GM18951 (cell line): ENCODE measurements around the gene MKLN1.
"Not testable (repeated sequence)": the region's sequence is repeated elsewhere in the genome, so short reads cannot be mapped to it uniquely, and the experiment has no call there.

Source experiments
- POLR2A ChIP-seq: IDR thresholded peaks from 4 replicates; pipeline ENCODE4 v1.6.1; 2011; ENCODE audit warnings: mild to moderate bottlenecking; ENCODE audit not compliant: insufficient read length, insufficient read depth; ENCODE audit errors: extremely low read depth
- in situ Hi-C: fragments of 300-500 bp; cut with MboI; formaldehyde crosslinking; loops from one replicate; pipeline ENCODE4 v1.12.0; 2022; ENCODE audit warnings: low sequenced_read_pairs, mixed read lengths, inconsistent platforms; ENCODE audit not compliant: unreplicated experiment

MKLN1 gene

DNA sequence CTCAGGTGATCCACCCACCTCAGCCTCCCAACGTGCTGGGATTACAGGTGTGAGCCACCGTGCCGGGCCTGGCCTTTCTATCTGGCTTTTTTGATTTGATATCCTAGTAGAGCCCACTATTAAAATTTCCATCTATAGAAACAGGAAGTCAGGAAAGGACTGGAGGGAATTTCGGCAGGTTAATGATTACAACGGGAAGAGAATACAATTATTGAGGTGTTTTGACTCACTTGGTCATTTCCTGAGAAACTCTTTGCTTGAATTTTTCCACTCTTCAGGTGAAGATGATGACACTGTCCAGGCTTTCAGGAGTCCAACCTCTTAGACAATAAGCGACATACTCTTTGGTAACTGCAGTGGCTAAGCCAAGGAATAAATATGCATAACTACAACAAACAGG is 1.1 kb upstream of the MKLN1 start:
- no peak for TF ChIP-seq POLR2A
- in situ Hi-C loops: no loop called here

GRCh38 chr7:131327049-131327625 is 539 bp upstream of the MKLN1 start:
- no peak for TF ChIP-seq POLR2A
- in situ Hi-C loops: no loop called here

DNA sequence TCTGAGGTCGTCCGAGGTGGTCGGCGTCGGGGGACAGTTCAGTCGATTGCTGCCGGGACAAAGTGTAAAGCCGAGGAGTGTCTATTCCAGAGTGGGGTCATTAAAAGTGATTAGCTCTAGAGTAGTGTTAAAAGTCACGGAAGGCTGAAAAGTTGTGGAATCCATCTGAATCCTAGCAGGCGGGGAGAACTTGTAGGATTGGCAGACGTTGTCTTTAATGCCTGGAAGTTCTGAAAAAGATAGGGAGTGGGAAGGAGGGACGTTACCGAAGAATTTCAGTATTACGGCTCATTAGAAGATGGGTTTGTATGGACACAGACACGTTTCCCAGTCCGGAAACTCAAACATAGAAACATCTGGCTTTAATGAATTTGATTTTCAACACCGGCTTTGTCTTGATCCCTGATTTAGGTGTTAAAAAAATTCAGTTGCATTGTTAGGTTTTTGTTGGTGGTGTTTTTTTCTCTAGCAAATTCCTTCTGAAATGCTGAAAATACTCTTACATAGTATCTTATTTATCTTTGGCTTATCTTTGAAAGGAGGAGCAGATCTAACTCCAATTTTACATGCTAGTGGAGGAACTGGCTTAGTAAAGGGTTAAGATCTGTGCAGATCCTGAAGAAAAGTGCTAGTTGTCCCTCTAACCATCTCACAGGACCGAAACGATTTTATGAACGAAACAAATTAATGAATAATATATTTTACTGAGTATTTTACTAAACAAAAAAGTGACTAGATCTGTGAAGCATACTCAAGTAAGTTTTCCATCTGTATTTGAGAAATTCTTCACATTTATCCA is 900 bp downstream of the MKLN1 start:
- in situ Hi-C loops: no loop called here
- TF ChIP-seq POLR2A: no peak

GRCh38 chr7:131329176-131329570 is 1.5 kb downstream of the MKLN1 start:
- no peak for TF ChIP-seq POLR2A
- in situ Hi-C loops: no loop called here

DNA sequence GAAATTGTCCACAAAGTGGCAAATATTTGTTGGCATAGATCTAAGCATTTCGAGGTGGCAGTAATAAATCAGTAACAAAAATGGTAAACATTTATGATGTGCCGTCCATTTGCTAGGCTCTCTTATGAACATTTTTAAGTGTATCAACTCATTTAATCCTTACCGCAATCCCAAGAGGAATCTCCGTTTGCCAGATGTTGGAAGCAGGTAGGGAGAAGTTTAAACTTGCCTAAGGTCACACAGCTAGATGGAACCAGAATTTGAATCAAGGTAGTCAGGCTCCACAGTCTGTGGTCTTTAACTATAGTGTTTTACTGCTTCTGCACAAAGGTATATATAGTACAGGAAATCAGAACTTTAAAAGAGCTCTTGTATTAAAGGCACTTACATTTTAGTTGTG is 2.6 kb downstream of the MKLN1 start:
- in situ Hi-C loops: no loop called here
- no peak for TF ChIP-seq POLR2A

- in situ Hi-C loops: no loop called here
Measured at GRCh38 chr7:131331806-131332205, 4.1 kb downstream of the MKLN1 start.

DNA sequence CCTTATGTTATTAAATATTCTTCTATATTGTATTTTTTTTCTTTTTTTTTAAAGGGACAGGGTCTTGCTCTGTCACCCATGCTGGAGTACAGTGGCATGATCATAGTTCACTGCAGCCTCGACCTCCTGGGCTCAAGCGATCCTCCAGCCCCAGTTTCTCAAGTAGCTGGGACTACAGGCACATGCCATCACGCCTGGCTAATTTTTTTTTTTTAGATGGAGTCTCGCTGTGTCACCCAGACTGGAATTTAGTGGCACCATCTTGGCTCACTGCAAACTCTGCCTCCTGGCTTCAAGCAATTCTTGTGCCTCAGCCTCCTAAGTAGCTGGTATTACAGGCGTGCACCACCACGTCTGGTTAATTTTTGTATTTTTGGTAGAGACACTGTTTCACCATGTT is 5.1 kb downstream of the MKLN1 start:
- in situ Hi-C loops: not testable (repeated sequence)

More at GRCh38 chr7:131331806-131332205, 4.1 kb downstream of the MKLN1 start:
- TF ChIP-seq POLR2A: no peak

GRCh38 chr7:131335639-131336381 is 8.1 kb downstream of the MKLN1 start:
- no peak for TF ChIP-seq POLR2A
- in situ Hi-C loops: no loop called here

DNA sequence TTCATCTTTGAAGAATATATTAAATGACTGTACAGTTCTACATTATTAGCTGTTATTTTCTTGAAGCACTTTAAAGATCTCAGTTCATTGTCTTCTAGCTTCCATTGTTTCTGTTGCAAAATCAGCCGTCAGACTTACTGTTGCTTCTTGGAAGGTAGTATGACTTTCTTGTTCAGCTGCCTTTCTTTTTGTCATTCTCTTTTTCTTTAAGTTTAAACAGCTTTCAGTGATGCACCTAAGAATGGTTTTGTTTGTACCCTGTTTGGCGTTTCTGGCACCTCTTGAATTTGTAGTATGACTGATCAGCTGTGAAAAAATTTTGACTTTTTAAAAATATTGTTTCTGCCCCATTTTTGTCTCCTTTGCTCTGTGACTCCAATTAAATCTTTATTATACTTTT is 9.3 kb downstream of the MKLN1 start:
- in situ Hi-C loops: no loop called here
- no peak for TF ChIP-seq POLR2A

- in situ Hi-C loops: no loop called here
- no peak for TF ChIP-seq POLR2A
Measured at GRCh38 chr7:131338173-131338572, 10.5 kb downstream of the MKLN1 start.

- in situ Hi-C loops: no loop called here
Measured at GRCh38 chr7:131338691-131339390, 11.2 kb downstream of the MKLN1 start.

DNA sequence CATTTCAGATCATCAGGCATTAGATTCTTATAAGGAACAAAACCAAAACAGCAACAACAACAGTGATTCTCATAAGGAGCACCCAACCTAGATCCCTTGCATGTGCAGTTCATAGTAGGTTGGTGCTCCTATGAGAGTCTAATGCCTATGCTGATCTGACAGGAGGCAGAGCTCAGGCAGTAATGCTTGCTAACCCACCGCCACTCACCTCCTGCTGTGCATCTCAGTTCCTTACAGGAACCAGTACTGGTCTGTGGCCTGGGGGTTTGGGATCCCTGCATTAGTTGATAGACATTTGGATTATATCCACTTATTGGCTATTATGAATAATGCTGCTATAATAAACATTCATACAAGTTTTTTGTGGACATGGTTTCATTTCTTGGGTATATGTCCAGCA is 14.0 kb downstream of the MKLN1 start:
- no peak for TF ChIP-seq POLR2A
- in situ Hi-C loops: no loop called here

More at GRCh38 chr7:131338691-131339390, 11.2 kb downstream of the MKLN1 start:
- no peak for TF ChIP-seq POLR2A

DNA sequence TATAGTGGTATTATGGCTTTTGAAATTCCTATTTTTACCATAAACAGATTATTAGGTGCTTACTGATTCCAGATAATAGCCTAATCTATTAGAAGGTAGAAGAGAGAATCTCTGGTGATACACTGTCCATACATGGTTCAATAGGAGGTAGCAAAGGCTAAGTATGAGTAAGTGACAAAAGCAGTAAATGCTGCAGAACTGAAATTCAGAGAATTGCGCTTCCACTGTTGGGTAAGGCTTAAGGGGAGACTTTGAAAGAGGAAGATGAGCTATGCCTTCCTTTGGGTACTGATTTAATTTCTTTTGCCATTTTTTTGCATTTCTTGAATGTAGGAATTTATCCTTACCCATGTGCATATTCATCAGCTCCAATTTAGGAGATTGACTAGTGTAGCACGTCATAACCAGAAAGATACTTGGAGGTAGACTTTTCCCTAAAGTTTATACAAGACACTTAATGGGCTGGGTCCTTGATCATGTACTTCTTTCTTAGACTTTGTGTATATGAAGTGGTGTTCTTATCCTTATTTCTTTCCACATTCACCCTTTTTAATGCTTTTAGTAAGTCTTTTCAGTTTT is 15.3 kb downstream of the MKLN1 start:
- TF ChIP-seq POLR2A: no peak
- in situ Hi-C loops: no loop called here

DNA sequence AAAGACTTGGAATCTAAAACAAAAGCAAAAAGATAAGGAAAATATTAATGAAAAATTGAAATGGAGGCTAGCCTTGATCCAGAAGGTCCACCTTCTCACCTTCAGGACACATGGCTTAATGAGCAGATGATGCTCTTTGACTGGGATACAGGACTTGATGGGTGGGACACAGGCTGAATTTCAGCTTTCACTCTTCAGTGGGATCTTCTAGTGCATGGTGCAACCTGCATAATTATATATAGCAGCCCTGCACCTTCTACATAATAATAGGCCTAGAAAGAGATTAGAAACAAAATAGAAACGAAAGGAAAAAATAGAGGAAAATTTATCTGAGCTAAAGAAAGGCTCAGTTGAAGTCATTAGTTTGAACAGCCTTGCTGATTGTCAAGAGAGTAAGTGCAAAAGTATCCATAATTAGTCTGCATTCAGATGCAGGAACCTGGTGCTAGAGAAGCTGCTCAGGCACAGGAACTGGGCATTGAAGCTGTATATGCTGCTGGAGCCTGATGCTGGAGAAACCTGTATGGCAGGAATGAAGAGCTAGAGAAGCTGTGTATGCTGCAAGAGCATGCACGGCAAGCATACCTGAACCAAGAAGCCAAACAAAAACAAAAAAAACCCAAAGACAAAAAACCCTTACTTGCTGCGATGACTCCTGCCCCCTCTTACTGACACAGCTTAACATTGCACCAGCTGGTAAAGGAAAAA is 19.4 kb downstream of the MKLN1 start:
- TF ChIP-seq POLR2A: no peak
- in situ Hi-C loops: no loop called here
